ENCODE data around the gene ZBTB16. TPM values are rescaled to one million over a fixed set of nuclear protein-coding genes. Genes with fewer than 3 reads are reported as not detected.

ZBTB16 gene
- total RNA-seq, 1 donor from 2014 or later = 64.5 TPM

GRCh38 chr11:114130115-114130576, 70.6 kb downstream of the ZBTB16 start:
- DNase-seq = no peak
- H3K36me3 ChIP-seq = peaks cover 31% of the 10 kb centered on the region
- peak overlapping the region; percentile 81 for H3K27ac ChIP-seq (replicated peaks)
- H3K27me3 ChIP-seq (ENCODE audit: low read depth) = no peaks in the 10 kb centered on the region
- H3K9me3 ChIP-seq (replicated peaks) = no peaks in the 10 kb centered on the region
- peaks cover 100% of the 10 kb centered on the region for H3K4me1 ChIP-seq
- H3K4me3 ChIP-seq = peak overlapping the region; percentile 11
- intact Hi-C loops (cut with micrococcal nuclease) = no loop called here
- TF ChIP-seq, protein P1, sequence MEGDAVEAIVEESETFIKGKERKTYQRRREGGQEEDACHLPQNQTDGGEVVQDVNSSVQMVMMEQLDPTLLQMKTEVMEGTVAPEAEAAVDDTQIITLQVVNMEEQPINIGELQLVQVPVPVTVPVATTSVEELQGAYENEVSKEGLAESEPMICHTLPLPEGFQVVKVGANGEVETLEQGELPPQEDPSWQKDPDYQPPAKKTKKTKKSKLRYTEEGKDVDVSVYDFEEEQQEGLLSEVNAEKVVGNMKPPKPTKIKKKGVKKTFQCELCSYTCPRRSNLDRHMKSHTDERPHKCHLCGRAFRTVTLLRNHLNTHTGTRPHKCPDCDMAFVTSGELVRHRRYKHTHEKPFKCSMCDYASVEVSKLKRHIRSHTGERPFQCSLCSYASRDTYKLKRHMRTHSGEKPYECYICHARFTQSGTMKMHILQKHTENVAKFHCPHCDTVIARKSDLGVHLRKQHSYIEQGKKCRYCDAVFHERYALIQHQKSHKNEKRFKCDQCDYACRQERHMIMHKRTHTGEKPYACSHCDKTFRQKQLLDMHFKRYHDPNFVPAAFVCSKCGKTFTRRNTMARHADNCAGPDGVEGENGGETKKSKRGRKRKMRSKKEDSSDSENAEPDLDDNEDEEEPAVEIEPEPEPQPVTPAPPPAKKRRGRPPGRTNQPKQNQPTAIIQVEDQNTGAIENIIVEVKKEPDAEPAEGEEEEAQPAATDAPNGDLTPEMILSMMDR (IDR thresholded peaks at IDR 0.05; ENCODE audit: borderline replicate concordance) = no peak

DNA sequence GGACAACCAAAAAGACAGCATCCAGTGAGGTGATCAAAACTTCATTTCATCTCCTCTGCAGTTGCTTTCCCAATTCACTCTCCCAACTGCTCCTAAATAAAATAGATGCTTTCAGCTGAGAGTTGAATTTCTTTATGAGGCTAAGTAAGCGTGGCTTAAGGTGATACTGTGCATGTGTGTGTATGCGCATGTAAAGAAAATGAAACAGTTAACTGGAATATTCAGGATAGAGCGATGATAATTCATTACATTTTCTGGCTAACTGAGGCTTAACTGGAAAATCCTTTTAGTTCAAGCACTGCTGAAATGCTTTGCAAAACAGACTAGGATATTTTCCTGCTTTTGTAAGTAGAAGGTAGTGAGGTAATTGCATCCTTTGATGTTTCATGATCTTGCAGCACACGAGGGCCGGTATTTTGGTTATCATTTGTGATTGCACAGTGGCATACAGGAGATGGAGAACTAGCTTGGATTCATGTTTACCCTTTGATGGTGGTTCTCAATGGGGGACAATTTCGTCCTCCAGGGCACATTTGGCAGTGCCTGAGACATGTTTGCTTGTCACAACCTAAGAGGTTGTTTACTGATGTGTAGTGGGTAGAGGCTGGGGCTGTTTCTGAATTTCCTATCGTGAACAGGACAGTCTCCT, 71.2 kb downstream of the ZBTB16 start:
- no peaks in the 10 kb centered on the region for H3K27me3 ChIP-seq (ENCODE audit: low read depth)
- peak overlapping the region; percentile 11 for H3K4me3 ChIP-seq
- no peaks in the 10 kb centered on the region for H3K9me3 ChIP-seq (replicated peaks)
- H3K27ac ChIP-seq (replicated peaks) = peak overlapping the region; percentile 81
- peaks cover 25% of the 10 kb centered on the region for H3K36me3 ChIP-seq
- peaks cover 100% of the 10 kb centered on the region for H3K4me1 ChIP-seq
- intact Hi-C loops (cut with micrococcal nuclease) = no loop called here
- TF ChIP-seq, protein P1 (IDR thresholded peaks at IDR 0.05; ENCODE audit: borderline replicate concordance) = no peak
- no peak for DNase-seq

DNA sequence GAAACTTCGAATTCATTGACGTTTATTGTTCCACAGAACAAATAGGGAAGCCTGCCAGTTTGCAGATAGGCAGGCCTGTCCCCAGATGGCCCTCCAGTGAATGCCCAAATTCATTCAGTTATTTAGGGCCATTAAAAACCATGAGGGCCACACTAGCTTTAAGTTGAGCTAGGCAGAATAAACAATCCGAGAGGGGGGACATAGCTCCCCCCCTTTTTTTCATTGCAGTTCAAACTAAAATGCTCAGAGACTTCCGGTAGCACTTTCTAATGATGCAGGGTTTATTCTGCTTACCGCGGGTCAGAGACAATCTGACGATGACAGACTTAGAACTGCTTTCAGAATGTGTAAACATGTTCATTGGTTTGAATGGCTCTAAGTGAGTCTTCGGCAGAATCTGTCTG, 72.0 kb downstream of the ZBTB16 start:
- DNase-seq = no peak
- H3K4me3 ChIP-seq = peak overlapping the region; percentile 11
- intact Hi-C loops (cut with micrococcal nuclease) = no loop called here

DNA sequence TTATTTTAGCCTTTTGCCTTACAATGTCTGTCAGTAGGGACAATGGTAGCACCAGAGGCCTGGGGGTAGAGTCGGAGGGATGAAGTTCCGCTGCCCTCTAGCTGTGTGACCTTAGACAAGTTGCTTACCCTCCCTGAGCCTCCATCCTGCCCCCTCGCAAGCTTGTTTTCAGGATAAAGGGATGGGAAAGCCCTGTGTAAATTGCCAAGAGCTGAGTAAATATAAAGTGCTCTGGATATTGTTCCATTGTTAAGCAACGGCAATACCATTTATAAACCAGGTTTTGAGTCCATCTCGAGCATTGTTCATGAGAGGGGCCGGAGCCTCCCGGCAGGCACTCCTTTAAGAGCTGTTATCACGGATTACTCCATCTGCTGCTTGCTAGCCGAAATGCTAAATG, 72.9 kb downstream of the ZBTB16 start:
- Histone ChIP-seq H3K27me3 (ENCODE audit: low read depth) (no peaks in the 10 kb centered on the region), H3K36me3 (peaks cover 8% of the 10 kb centered on the region), H3K4me1 (peaks cover 100% of the 10 kb centered on the region), H3K4me3 (peak overlapping the region; percentile 12), H3K9me3 (replicated peaks) (no peaks in the 10 kb centered on the region), H3K27ac (replicated peaks) (peak overlapping the region; percentile 81)
- DNase-seq = no peak
- TF ChIP-seq, protein P1 (IDR thresholded peaks at IDR 0.05; ENCODE audit: borderline replicate concordance) = no peak
- intact Hi-C loops (cut with micrococcal nuclease) = no loop called here

More for the DNA sequence above, 72.0 kb downstream of the ZBTB16 start:
- Histone ChIP-seq H3K9me3 (replicated peaks) (no peaks in the 10 kb centered on the region), H3K27me3 (ENCODE audit: low read depth) (no peaks in the 10 kb centered on the region), H3K27ac (replicated peaks) (peak overlapping the region; percentile 81), H3K4me1 (peaks cover 100% of the 10 kb centered on the region), H3K36me3 (peaks cover 18% of the 10 kb centered on the region)
- TF ChIP-seq, protein P1 (IDR thresholded peaks at IDR 0.05; ENCODE audit: borderline replicate concordance) = no peak

DNA sequence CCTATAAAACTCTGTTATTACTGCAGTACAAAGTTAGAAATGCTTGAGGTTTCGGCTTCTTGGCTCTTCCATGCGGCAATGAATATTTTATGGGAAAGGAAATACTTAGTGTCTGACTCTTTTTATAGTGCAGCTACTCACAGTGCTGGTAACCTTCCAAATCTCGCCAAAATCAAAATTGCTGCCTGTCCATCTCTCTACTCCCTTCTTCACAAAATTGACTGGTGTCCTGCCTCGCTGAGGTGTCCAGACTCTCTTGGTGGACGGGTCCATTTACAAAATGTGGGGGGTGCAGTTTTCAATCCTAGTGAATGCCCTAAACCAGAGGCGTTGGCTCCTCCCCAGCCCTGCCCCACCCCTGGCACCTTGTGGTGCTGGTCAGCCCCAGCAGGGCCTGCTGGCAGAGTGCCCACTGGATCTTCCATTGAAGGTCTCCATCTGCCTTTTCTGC, 73.5 kb downstream of the ZBTB16 start:
- TF ChIP-seq, protein P1 (IDR thresholded peaks at IDR 0.05; ENCODE audit: borderline replicate concordance) = no peak
- Histone ChIP-seq H3K9me3 (replicated peaks) (no peaks in the 10 kb centered on the region), H3K36me3 (peaks cover 2% of the 10 kb centered on the region), H3K27ac (replicated peaks) (peak overlapping the region; percentile 81), H3K4me3 (peak overlapping the region; percentile 12), H3K4me1 (peaks cover 100% of the 10 kb centered on the region), H3K27me3 (ENCODE audit: low read depth) (no peaks in the 10 kb centered on the region)
- DNase-seq = no peak
- intact Hi-C loops (cut with micrococcal nuclease) = no loop called here
